HG03045 (cell line): ENCODE results near the gene TACSTD2.
"Not testable (repeated sequence)": the region's sequence is repeated elsewhere in the genome, so short reads cannot be mapped to it uniquely, and the experiment has no call there.

Experiments used
- ATAC-seq: cut with Tn5 transposase; IDR thresholded peaks from one replicate; pipeline ENCODE4 v1.9.1; 2021; ENCODE audit warnings: mild to moderate bottlenecking, moderate library complexity; ENCODE audit not compliant: unreplicated experiment

The TACSTD2 gene

DNA sequence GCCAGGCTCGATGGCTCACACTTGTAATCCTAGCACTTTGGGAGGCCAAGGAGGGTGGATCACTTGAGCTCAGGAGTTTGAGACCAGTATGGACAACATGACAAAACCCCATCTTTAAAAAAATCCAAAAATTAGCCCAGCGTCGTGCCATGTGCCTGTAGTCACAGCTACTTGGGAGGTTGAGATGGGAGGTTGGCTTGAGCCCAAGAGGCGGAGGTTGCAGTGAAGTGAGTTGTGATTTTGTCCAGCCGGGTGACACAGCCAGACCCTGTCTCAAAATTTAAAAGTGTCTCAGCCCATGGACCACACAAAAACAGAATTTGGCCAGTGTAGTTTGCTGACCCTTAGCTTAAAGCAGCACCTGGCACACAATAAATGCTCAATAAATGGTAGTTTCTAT lies 11.3 kb upstream of the TACSTD2 start:
- ATAC-seq, result no peak

DNA sequence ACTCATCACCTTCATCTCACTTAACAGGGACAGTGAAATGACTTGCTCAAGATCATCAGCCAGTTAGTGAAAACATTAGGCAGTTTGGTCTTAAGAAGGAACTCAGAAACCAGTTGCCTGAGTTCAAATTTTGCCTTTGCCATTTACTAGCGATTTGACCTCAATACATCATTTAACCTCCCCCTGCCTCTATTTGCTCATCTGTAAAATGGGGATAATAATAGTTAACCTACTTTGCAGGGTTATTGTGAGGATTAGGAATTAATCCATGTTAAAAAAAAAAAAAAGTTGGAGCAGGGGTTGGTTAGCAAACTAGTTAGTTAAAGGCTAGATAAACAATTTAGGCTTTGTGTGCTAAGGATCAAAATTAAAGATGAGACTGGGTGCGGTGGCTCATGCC lies 10.6 kb upstream of the TACSTD2 start:
- ATAC-seq, result no peak

GRCh38 chr1:58586271-58586670 lies 9.2 kb upstream of the TACSTD2 start:
- ATAC-seq, result no peak

- ATAC-seq, result no peak
Observed at GRCh38 chr1:58585581-58586151, 8.6 kb upstream of the TACSTD2 start.

DNA sequence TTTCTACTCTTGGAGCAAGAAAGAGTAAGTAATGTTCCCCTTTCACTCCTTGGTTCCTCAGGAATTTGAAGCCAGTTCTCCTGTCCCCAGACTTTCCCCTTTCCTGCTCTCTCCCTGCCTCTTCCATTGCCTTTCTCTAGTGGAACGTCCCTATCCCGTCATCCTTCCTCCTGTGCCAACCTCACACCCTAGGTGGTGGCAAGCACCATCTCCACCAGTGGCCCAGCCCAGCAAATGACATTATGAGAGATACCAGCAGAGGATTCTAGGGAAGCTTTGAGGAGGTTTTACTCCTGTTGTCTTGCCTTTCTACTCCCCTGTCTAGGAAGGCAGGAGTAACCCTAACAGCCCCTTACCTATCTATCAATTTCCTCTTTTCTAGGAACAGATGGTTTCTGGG lies 8.1 kb upstream of the TACSTD2 start:
- ATAC-seq, result no peak

- no peak for ATAC-seq
Observed at GRCh38 chr1:58584082-58584895, 7.2 kb upstream of the TACSTD2 start.

- no peak for ATAC-seq
Observed at GRCh38 chr1:58583496-58583895, 6.4 kb upstream of the TACSTD2 start.

DNA sequence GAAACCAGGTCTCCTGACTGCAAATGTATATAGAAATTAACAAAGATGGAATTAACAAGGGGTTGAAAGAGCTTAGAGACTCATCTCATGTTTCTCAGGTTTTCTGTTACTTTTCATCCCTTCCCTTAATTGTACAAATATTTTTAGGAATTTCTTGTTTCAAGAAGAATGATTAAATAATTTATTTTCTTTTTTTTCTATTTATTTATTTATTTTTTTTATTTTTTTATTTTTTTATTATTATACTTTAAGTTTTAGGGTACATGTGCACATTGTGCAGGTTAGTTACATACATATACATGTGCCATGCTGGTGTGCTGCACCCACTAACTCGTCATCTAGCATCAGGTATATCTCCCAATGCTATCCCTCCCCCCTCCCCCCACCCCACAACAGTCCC lies 5.1 kb upstream of the TACSTD2 start:
- not testable (repeated sequence) for ATAC-seq

- ATAC-seq, result no peak
Observed at GRCh38 chr1:58581641-58582040, 4.6 kb upstream of the TACSTD2 start.

DNA sequence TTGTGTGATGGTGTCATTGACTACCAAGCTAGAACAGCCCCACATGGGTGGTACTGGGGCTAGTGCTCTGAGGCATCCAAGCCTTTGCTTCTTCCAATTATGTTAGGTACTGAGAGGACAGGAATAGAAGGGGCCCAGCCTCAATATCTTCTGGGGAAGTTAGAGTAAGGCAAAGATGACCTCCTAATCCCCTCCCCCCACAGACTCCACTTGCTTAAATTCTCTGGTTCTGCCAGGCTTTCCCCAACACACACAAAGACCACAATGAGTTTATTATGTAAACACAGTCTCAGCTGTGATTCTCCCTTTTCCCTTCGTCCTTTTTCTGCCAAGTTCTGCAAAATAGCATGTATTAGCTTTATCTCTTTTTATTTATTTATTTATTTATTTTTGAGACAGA lies 3.1 kb upstream of the TACSTD2 start:
- no peak for ATAC-seq

DNA sequence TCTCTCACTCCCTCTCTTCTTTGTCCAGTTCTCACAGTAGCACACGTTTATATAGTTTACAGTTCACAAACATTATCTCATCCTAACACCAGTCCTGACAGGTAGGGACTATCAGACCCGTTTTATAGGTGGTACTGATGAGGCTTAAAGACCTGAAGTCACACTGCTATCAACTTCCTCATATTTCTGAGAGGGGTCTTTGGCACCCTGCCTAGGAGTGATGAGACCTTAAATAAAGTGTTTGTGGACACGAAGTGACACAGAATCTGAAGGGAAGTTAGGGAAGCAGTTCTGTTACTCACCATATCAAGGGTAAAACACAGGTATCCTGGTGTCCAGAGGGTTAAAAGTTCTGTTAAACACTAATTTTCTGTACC lies 590 bp upstream of the TACSTD2 start:
- ATAC-seq, result no peak

GRCh38 chr1:58576325-58576726 lies 726 bp downstream of the TACSTD2 start:
- no peak for ATAC-seq

DNA sequence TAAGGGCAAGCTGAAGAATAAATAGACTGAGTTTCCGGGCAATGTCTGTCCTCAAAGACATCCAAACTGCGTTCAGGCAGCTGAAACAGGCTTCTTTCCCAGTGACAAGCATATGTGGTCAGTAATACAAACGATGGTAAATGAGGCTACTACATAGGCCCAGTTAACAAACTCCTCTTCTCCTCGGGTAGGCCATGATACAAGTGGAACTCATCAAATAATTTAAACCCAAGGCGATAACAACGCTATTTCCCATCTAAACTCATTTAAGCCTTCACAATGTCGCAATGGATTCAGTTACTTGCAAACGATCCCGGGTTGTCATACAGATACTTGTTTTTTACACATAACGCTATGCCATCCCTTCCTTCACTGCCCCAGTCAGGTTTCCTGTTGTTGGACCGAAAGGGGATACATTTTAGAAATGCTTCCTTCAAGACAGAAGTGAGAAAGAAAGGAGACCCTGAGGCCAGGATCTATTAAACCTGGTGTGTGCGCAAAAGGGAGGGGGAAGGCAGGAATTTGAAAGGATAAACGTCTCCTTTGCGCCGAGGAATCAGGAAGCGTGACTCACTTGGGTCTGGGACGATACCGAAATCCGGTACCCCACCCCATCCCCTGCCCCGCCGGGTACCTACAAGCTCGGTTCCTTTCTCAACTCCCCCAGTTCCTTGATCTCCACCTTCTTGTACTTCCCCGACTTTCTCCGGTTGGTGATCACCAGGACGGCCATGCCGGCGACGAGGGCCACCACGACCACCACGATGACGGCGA lies 1.3 kb downstream of the TACSTD2 start:
- no peak for ATAC-seq

DNA sequence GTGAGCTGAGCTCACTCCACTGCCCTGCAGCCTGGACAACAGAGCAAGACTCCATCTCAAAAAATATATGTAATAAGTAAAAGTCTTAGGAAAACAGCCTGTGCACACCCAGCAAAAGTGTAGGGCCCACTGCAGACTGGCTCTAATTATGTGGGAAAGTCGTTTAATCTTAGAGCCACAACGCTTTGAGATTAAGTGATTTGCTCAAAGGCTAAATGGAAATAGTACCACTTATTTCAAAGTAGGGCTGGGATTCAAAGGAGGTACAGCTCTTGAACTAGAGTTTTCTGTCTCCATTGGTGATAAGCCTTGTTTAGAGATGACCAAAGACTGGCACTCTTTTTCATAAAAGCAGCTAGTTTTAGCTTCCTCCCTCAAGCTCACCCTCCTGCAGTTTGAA lies 2.2 kb downstream of the TACSTD2 start:
- ATAC-seq, result no peak

DNA sequence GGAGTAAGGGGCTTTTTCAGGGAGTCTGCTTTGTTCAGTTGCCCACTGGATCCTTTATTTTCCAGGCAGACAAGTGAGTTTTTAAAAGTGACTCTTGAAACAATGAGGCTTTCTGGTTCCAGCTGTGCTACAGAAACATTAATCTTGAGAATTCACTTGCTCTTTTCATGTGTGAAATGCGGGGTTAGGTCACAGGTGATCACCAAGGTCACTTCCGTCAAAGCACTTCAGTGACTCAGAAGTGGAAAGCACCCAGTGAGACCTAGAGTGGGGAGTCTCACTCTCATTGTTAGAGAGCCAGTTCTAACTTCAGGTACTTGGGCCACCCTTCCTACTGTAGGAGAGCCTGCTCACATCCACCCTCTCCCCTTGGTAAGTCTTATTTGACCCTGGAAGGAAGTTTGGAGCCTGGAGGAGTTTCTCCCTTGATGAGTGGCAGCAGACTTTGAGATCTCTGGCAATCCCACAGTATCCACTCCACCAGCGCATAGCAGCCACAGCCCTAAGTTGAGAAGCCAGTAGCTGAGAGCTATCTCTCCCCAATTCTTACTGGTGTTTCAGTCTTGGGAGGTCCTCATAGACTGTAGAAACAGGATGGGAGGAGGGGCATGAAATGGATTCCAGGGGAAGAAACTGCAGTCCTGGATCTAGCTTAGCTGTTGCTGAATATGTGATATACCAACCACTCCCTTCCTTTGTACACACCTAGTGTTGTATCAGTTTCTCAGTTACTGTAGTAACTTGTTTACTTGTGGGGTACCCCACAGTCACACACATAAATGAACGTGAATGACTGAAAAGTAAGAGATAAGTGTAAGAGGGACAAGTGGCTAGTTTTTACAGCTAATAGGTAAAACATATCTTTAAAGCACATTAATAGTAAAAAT lies 3.1 kb downstream of the TACSTD2 start:
- ATAC-seq, result peak; percentile 96

GRCh38 chr1:58573138-58573537 lies 3.9 kb downstream of the TACSTD2 start:
- no peak for ATAC-seq

DNA sequence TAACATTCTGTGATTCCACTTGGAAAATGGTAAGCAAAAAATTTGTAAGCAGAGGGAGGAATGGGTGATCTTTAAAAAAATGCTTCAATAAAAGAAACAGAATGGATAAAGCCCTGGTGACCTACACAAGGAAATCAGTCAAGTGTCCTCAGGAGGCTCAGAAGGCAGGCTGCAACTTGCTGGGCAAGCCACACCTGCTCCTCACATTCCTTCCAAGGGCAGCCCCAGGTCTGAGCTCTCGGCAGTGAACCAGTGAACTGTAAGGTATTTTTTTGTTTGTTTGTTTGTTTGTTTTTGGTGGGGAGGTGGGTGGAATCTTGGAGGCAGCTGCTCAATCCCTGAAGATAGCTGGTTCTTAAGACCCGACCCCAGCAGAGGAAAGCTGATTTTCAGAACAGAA lies 4.4 kb downstream of the TACSTD2 start:
- no peak for ATAC-seq

DNA sequence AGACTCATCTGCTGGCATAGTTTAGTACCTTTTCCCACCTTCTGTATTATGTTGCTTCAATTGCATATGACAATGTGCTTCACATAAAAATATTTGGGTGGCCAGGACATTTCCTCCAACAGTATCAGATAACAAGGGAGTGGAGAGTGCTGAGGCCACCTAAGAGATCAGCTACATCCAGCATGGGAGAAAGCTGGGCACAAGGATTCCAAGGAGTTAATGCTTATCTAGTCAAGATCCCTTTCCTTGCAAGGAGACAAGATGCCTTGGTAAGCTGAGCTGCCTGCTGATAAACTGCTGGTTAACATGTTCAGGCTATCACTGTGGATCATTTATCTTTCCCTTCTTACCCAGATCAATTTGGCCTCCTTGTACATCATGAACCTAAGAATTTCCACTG lies 5.4 kb downstream of the TACSTD2 start:
- no peak for ATAC-seq

DNA sequence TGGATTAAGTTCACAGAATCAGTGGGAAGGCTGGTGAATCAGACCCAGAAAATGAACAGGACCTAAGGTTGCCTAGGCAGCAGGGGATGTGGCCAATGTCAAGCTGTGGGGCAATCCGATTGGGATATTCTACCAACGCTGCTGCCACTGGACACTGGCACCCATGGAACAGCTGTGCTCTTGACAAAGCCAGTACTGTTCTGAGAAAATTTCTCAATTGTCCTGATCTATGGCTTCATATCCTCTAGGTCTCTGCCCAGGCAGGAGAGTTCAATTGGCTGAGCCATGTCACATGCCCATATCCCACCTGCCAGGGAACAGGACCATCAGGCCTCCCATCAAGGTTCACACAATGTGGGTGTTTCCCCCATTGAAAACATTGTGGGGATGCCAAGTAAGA lies 6.2 kb downstream of the TACSTD2 start:
- ATAC-seq, result no peak

DNA sequence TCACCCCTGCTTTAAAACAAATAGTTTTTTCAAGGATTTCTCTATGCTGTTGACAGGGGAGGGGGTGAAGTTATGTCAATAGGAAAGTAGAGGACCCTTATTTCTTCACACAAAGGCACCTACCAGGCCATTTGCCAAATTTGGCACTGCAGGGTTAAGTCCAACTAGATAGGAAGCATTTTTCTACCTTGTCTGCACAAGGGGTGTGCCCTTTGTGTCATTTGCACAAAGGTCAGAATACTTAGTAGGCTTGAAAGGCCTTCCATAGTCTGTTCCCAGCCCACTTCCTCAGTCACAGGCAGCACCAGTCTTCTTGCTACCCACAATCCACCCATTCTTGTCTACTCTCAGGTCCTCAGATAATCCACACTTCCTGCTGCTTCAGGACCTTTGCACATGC lies 7.0 kb downstream of the TACSTD2 start:
- no peak for ATAC-seq

DNA sequence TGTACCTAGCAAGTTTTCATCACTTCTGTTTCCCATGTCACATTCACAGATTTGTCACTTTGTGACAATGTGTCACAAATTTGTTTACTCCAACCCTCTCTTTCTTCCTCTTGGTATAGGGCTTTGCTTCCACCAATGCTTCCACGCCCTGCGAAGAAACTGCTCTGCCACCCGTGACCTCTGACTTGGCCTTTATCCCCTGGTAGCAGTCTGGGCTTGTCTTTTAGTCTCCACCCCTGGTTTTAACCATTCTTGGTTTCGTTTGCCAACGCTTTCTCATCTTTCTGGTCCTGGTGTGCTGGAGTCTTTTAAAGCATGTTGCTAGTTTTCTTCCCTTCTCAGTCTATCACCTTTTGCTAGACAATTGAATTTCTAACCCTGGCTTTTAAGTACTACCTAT lies 8.1 kb downstream of the TACSTD2 start:
- no peak for ATAC-seq
